NOMO-1 treated with dmso at 0.1 percent for 144 hours (cell line): ENCODE measurements around the gene TMEM240.
"Not testable (repeated sequence)": the region's sequence is repeated elsewhere in the genome, so short reads cannot be mapped to it uniquely, and the experiment has no call there.

Experiments used
- DNase-seq: peaks from one replicate; lab custom pipeline; 2025; ENCODE audit not compliant: unreplicated experiment; lab: John Stamatoyannopoulos, UW

The TMEM240 gene

DNA sequence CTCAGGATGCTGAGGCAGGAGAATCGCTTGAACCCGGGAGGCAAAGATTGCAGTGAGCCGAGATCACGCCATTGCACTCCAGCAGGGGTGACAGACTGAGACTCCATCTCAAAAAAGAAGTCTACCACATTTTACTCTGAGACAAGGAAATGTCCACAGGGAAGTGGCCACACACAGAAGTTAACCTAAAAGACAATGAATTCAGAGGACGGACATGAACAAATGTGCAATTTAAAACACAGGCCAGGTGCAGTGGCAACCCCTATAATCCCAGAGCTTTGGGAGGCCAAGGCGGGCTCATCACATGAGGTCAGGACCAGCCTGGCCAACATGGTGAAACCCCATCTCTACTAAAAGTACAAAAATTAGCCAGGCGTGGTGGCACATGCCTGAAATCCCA is 17.3 kb upstream of the TMEM240 start:
- DNase-seq, result not testable (repeated sequence)

DNA sequence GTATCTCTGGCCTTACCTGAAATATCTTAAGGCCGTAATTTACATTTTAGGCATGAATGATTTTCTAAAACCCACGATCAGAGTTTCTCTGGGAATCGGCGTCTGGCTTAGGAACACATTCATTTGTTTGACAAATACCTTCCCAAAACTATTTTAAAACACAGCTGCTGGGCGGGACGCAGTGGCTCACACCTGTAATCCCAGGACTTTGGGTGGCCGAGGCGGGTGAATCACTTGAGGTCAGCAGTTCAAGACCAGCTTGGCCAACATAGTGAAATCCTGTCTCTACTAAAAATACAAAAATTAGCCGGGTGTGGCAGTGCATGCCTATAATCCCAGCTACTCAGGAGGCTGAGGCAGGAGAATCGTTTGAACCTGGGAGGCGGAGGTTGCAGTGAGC is 16.5 kb upstream of the TMEM240 start:
- not testable (repeated sequence) for DNase-seq

DNA sequence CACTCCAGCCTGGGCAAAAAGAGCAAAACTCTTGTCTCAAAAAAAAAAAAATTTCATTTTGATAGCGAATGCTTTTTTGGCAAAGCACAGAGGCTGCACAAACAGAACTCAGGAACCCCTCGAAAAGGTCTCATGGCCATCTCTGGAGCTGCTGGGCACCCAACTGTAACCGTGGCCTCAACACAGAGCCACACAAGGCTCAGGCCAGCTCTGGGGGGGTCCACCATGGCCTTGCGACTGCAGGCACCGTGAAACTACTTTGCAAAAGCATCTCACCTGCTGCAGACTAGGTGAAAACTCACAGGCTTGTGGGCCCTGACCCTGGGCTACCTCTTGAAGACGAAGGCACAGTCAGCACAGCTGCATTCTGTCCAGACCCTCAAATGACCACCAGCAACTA is 16.1 kb upstream of the TMEM240 start:
- DNase-seq, result no peak

DNA sequence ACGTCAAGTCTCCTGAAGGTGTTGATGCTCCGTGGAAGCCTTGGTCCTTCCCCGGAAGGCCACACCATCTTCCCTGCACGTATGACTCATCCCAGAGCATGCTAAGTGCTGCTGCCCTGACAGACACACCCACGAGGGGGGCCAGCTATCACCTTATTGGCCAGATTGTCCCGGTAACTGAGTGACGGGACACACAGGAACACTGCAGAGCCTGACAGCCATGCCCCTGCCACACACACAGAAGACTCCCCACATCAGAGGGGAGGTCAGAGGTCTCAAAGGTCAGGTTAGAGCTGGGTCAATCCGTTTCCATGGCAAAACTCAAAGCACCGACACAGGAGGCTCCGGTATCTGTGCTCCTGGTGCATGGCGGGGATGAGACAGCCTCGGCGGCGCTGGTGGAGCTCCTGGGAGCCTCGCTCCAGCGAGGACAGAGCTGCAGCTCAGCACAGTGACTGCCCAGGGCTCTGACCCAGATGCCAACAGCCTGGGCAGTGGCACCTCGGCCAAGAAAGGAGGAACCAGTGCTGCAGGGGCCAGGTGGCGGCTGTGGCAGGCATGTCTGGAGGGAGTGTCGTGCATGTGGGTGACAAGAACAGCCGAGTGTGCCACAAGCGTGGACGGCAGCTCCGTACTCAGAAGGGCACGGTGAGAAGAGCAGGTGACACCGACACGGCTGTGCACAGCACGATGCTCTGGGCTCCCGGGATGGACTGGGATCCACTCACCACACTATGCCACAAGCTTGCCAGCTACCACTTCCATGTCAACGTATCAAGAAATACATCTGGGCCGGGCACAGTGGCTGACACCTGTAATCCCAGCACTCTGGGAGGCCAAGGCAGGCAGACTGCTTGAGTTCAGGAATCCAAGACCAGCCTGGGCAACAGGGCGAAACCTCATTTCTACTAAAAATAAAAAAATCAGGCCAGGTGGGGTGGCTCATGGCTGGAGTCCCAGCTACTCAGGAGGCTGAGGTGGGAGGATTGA is 14.8 kb upstream of the TMEM240 start:
- DNase-seq, result no peak

DNA sequence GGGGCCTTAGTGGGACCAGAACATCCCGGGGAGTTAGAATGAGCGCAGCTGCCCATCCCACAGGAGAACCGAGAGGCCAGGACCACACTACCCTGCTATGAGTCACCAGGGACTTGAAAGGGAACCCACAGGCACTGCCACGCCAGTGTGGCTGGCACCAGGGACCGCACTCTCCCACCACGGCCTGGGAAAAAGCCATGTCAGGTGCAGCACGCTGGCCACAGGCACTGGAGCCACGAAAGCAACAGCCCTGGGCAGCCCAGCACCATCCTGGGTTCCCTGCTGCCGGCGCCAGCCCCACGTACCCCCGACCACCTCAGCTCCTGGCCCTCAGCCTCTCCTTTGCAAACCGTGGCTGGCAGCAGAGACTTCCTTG is 14.1 kb upstream of the TMEM240 start:
- no peak for DNase-seq

DNA sequence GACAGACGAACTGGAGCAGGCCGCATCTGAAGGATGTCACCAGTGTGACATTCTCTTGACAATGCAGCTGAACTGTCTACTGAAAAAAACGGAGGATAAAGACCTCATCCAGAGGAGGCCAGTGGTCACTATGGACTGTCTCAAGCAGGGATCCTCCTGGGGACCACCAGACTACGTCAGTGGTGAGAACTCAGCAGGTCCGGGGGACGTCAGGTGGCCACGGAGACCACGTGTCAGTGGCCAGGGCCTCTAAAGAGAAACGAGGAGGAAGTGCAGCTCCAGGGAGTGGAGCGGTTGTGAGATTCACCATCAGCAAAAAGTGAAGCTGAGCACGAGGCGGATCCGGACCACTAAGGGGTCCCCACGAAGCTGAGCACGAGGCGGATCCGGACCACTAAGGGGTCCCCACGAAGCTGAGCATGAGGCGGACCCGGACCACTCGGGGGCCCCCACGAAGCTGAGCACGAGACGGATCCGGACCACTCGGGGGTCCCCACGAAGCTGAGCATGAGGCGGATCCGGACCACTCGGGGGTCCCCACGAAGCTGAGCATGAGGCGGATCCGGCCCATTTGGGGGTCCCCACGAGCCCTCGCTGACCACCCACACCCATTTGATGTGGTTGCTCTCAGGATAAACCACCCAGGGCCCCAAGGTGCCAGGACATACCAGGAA is 13.5 kb upstream of the TMEM240 start:
- DNase-seq, result no peak

- no peak for DNase-seq
These were observed 11.8 kb upstream of the TMEM240 start for GRCh38 chr1:1552263-1552639.

- DNase-seq, result no peak
These were observed 11.3 kb upstream of the TMEM240 start for GRCh38 chr1:1551524-1552262.

DNA sequence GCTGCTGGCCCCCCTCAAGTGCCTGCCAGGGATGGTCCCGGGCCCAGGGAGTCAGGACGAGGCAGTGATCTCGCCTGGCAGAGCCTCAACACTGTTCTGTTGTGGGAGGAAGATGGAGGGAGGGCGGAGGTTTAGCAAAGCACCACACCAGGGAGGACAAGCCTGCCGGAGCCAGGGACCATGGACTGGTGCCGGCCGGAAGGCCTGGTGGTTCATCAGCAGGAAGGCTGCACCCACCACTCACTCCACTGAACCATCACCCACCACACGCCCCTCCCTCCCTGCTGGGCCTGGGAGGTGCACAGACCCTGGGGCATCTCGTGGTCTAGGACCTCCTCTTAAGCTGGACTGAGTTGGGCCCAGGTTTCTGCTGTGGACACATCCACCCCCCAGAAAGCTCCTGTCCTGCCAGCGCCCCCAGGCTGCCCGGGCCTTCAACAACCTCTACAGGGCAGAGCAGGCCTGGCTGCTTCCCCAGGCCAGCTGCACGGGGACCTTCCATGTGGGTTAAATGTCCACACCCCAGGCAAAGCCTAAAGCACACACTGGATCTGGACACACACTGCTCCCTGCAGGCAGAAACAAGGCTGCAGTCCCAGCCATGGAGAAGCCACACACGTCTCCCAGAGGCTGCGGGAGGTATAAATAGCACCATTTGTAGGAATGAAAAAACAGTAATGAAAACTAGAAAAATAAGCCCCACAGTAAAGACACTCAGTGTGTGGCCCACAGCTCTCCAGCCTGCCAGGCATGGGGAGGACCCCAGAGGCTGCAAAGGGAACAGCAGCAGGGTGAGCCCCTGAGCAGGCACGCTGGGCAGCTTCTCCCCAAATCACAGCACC is 10.4 kb upstream of the TMEM240 start:
- no peak for DNase-seq

- DNase-seq, result no peak
These were observed 9.7 kb upstream of the TMEM240 start for GRCh38 chr1:1550087-1550486.

GRCh38 chr1:1548591-1548990 is 8.2 kb upstream of the TMEM240 start:
- no peak for DNase-seq

DNA sequence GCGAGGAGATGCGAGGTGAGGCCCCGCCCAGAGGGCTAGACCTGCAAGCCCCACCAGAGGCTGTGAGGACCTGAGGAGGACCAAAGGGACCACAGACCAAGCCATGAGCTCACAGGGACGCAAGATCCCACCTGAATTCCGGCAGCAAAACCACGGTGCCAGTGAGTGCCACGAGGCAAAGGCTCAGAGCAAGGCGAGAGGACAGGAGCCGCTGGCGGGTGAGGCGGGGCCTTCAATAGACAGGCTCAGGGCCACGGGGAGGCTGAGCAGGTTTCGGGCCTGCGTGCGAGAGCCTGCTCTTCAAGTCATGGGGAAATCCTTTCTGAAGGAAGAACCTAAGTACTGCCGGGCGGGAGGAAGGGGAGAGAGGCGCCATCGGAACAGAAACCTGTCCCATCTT is 7.1 kb upstream of the TMEM240 start:
- DNase-seq, result no peak

DNA sequence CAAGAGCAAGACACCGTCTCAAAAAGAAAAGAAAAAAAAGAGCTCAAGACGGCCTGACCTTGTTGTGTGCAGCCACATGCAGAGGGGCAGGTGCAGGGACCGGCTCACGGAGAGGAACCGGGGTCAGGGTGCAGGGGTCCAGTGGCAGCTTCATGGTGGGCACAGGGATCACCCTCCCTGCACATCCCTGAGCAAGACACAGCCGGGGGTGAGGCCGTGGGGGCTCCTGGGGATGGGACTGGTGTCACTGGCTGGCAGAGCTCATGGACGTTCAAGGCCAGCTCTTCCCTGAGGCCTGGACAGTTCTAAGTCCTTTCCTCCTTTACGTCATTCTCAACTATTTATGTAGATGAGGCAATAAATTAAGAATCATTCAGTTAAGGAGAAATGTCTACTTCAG is 6.6 kb upstream of the TMEM240 start:
- DNase-seq, result no peak

- DNase-seq, result no peak
These were observed 5.7 kb upstream of the TMEM240 start for GRCh38 chr1:1545946-1546737.

DNA sequence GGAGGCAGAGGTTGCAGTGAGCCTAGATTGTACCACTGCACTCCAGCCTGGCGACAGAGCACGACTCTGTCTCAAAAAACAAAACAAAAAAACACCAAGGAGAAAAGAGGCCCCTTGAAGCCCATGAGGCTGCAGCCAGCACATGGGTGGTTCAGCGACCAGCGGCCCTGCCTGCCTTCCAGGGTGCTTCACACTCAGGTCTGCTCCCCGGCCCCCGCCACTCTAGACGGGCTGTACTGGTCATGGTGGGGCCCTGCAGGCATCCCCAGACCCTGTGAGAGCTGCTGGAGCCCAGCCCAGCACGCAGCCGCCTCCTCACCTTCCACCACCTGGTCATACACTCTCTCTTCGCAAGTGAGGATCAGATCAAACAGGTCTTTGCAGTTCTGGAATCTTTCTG is 4.1 kb upstream of the TMEM240 start:
- no peak for DNase-seq

- DNase-seq, result no peak
These were observed 3.3 kb upstream of the TMEM240 start for GRCh38 chr1:1543706-1544099.

- no peak for DNase-seq
These were observed 2.6 kb upstream of the TMEM240 start for GRCh38 chr1:1542766-1543705.

- no peak for DNase-seq
These were observed 1.7 kb upstream of the TMEM240 start for GRCh38 chr1:1541956-1542765.
